GM19372 (cell line): ENCODE measurements around the gene MX2.
A peak's percentile ranks its signal among the peaks of the same experiment; 100 is the strongest.

Experiments used
- ATAC-seq: cut with Tn5 transposase; IDR thresholded peaks from one replicate; pipeline ENCODE4 v1.9.1; 2021; ENCODE audit warnings: mild to moderate bottlenecking, low read depth, moderate library complexity; ENCODE audit not compliant: unreplicated experiment

The MX2 gene

GRCh38 chr21:41431788-41432548 lies 70.1 kb downstream of the MX2 start:
- ATAC-seq, result peak; percentile 81

GRCh38 chr21:41432562-41433460 lies 71.0 kb downstream of the MX2 start:
- no peak for ATAC-seq

- no peak for ATAC-seq
These were observed 71.7 kb downstream of the MX2 start for GRCh38 chr21:41433566-41433965.

- ATAC-seq, result no peak
These were observed 73.9 kb downstream of the MX2 start for GRCh38 chr21:41435706-41436105.

DNA sequence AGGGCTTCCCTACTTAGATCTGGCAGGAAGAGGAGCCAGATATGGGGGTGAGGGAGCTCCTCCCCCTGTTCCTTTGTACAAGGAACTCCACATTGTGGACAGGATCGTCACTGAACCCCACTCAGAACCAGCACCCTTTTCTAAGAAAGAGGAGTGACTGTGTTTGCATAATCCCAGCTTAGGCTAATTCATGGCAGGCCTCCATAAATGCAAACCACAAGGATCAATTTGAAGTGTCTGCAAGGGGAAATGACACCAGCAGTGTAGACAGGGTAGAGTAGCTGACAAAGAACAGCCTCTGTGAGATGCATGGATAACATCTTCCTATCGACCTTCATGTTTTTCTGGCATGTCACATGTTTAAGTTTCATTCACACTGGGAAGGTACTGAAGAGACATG lies 75.9 kb downstream of the MX2 start:
- no peak for ATAC-seq

- ATAC-seq, result no peak
These were observed 76.7 kb downstream of the MX2 start for GRCh38 chr21:41438425-41439113.

DNA sequence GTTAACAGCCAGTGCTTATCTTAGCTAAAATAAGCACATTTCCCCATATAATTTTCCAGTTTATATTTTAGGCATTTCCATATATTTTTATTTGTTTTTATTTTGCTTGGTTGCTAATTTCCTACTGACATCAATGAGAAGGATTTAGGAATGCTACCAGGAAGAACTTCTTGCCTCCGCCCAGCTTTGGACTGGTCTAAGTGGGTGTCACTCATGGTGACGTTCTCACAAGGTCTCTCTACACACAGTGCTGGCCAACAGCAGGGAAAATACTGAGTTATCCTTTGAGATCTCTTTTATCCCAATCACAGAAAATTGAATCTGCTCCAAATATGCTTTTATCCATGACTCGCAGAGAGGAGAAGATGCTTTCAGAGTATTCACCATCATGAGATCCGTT lies 77.4 kb downstream of the MX2 start:
- no peak for ATAC-seq

GRCh38 chr21:41441546-41441945 lies 79.7 kb downstream of the MX2 start:
- no peak for ATAC-seq

GRCh38 chr21:41442481-41443186 lies 80.8 kb downstream of the MX2 start:
- no peak for ATAC-seq

DNA sequence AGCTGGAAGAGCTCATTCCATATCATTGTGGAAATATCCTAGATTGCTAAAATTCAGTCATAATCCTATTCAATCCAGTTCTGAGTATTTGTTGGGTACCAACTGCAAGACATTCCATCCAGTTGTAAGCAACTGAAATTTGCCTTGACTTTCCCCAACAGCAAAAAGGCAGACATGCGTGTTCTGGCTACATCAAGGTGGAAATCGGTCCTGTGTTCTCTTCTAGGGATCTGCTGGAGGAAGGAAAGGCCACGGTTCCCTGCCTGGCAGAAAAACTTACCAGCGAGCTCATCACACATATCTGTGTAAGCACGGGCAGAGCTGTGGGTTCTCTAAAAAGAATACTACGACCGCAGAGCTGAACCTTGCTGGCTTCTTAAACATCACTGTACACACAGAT lies 81.7 kb downstream of the MX2 start:
- no peak for ATAC-seq

GRCh38 chr21:41444703-41445464 lies 83.1 kb downstream of the MX2 start:
- ATAC-seq, result no peak

DNA sequence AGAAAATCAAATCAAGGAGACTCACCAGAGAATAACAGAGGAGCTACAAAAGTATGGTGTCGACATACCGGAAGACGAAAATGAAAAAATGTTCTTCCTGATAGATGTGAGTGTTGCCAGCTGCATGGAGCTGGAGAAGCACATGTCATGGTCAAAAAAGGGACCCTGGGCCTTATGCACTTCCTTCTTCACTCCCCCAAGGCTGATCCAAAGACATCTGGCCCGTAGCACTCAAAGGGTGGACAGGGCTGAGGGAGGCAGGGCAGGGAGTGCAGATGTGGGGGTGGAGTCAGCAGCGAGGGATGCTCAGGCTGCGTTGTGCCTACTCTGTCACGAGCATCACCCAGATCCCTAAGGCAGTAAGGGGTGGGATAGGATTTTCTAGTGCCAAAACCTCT lies 83.6 kb downstream of the MX2 start:
- ATAC-seq, result no peak

DNA sequence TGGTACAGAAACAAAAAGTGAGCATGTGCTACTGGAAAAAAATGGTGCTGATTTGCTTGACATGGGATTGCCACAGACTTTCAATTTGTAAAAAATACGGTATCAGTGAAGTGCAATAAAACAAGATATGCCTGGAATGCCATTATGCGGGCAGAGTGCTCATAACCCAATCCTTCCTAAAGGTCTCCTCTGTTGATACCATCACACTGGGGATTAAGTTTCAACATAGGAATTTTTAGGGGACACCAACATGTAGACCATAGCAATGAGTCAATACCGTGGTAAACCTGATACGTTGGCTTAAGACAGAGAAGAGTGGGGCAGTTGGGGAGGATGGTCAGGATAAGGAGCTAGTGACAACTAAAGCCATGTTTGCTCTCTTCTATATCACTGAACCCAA lies 84.8 kb downstream of the MX2 start:
- ATAC-seq, result no peak

DNA sequence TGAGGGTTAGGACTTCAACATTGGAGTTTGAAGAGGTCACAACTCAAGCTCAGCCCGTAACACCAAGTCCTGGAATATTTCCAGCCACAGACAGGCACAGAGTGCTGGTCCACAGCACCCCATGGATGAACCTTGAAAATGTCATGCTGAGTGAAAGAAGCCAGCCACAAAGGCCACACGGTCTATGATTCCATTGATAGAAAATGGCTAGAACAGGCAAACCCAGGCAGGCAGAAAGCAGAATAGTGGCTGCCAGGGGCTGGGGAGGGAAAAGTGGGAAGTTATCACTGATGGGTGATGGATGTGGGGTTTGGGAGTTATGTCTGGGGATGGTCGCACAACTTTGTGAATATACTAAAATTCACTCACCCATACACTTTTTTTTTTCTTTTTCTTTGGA lies 85.5 kb downstream of the MX2 start:
- no peak for ATAC-seq

- no peak for ATAC-seq
These were observed 87.8 kb downstream of the MX2 start for GRCh38 chr21:41449613-41450012.

GRCh38 chr21:41451753-41452676 lies 90.2 kb downstream of the MX2 start:
- ATAC-seq, result no peak

GRCh38 chr21:41453198-41453597 lies 91.4 kb downstream of the MX2 start:
- no peak for ATAC-seq

GRCh38 chr21:41453761-41454160 lies 91.9 kb downstream of the MX2 start:
- ATAC-seq, result no peak

DNA sequence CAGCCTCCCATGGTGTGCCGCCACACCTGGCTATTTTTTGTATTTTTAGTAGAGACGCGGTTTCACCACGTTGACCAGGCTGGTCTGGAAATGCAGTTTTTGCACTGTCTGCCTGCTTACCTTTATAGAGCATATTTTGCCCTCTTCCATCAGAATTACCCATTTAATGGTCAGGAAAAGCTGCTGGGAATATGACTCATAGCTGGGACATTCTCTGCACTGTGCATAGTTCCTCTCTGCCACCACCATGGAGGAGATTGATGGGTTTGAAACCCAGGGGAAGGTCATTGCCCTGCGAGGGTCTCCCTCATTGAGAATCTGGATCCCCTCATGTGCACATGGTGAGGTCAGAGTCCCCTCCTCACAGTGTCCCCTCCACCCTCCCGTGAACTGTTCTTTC lies 96.3 kb downstream of the MX2 start:
- no peak for ATAC-seq
